GM12878 (cell line): Measurements from ENCODE around the gene COL4A5. TPM values are rescaled to one million over a fixed set of nuclear protein-coding genes. Genes with fewer than 3 reads are reported as not detected.

Source experiments
- ATAC-seq: fragments of 200-7000 bp; cut with Tn5 transposase; 3 replicates; pipeline ENCODE4 v1.9.1; 2020; ENCODE audit warnings: mild to moderate bottlenecking, moderate library complexity
- BruUV-seq: library from RNA; stranded (reverse); fragments of 400-500 nt; replicated peaks from 2 replicates; lab custom pipeline; 2021; lab: Mats Ljungman, UMichigan
- CTCF ChIA-PET: fragments of 300-600 bp; sonication (Branson Sonifier 250); formaldehyde crosslinking; extraction: SDS; loops from one replicate; lab custom pipeline; 2021; ENCODE audit warnings: inconsistent platforms; lab: Yijun Ruan, JAX
- POLR2A ChIA-PET: fragments of 350-600 bp; formaldehyde crosslinking; extraction: SDS; loops from one replicate; lab custom pipeline; 2021; ENCODE audit warnings: inconsistent platforms; lab: Charles Lee
- RAD21 ChIA-PET: fragments of 300-600 bp; sonication (Branson Sonifier 250); formaldehyde crosslinking; loops from one replicate; lab custom pipeline; 2023; ENCODE audit warnings: antibody characterized with exemption; ENCODE audit not compliant: unreplicated experiment; lab: Charles Lee
- SMC1A ChIA-PET: fragments of 300-600 bp; sonication (Branson Sonifier 250); formaldehyde crosslinking; loops from one replicate; lab custom pipeline; 2023; ENCODE audit not compliant: unreplicated experiment, uncharacterized antibody; lab: Charles Lee
- DNase-seq: peaks from one replicate; pipeline ENCODE4 v3.0.0-alpha.2; 2011; ENCODE audit warnings: low read depth, low spot score
- FAIRE-seq: peaks from 3 replicates; lab custom pipeline; 2011; peaks lifted over from hg19 to GRCh38; lab: Jason Lieb, UNC
- H2AFZ ChIP-seq: 2 replicates; pipeline ENCODE4 v1.6.0; 2011; ENCODE audit warnings: low read depth, low read length, control low read depth; ENCODE audit not compliant: control insufficient read depth
- H3K27ac ChIP-seq: 2 replicates; pipeline ENCODE4 v1.5.1; 2011; ENCODE audit warnings: control low read depth; ENCODE audit not compliant: control insufficient read depth, insufficient read depth
- H3K27me3 ChIP-seq, 2 experiments: replicated peaks in 1 of 2; 2 replicates each; pipeline versions ENCODE4 v1.6.0 to v1.6.1; 2011; ENCODE audit warnings: low read length in 1 of 2; ENCODE audit not compliant: control insufficient read depth in 2 of 2, insufficient read depth in 2 of 2
- H3K36me3 ChIP-seq, 2 experiments: 2 replicates each; pipeline ENCODE4 v1.5.1; 2011; ENCODE audit warnings: low read length in 1 of 2; ENCODE audit not compliant: control insufficient read depth in 2 of 2, insufficient read depth in 2 of 2
- H3K4me1 ChIP-seq: 2 replicates; pipeline ENCODE4 v1.6.1; 2011; ENCODE audit warnings: mild to moderate bottlenecking, low read length, moderate library complexity, mixed read lengths; ENCODE audit not compliant: control insufficient read depth, insufficient read depth
- H3K4me2 ChIP-seq: 2 replicates; pipeline ENCODE4 v1.6.0; 2011; ENCODE audit warnings: control low read depth; ENCODE audit not compliant: control insufficient read depth, insufficient read depth
- H3K4me3 ChIP-seq: fragments of 200-600 bp; sonication (generic); 2 replicates; pipeline ENCODE4 v1.5.1; 2016
- H3K79me2 ChIP-seq: 2 replicates; pipeline ENCODE4 v1.6.0; 2011; ENCODE audit warnings: low read length; ENCODE audit not compliant: control insufficient read depth, insufficient read depth
- H3K9ac ChIP-seq: 2 replicates; pipeline ENCODE4 v1.8.0; 2011; ENCODE audit warnings: low read length, control low read depth, mixed read lengths; ENCODE audit not compliant: control insufficient read depth, insufficient read depth
- H3K9me3 ChIP-seq: replicated peaks from 3 replicates; pipeline ENCODE4 v1.5.1; 2011; ENCODE audit warnings: mild to moderate bottlenecking, low read length; ENCODE audit not compliant: control insufficient read depth, insufficient read depth
- H4K20me1 ChIP-seq: 2 replicates; pipeline ENCODE4 v1.6.0; 2011; ENCODE audit not compliant: control insufficient read depth, insufficient read depth
- ATF2 ChIP-seq: IDR thresholded peaks from 2 replicates; pipeline ENCODE4 v1.6.1; 2012; ENCODE audit warnings: low read length, inconsistent platforms
- BCL3 ChIP-seq: IDR thresholded peaks from 2 replicates; pipeline ENCODE4 v1.6.1; 2011; ENCODE audit warnings: borderline replicate concordance, low read depth, mild to moderate bottlenecking, moderate library complexity, low read length; ENCODE audit not compliant: insufficient read depth, poor library complexity, severe bottlenecking
- EGR1 ChIP-seq, 2 experiments: IDR thresholded peaks; 1 replicate in 1 of 2; 2 replicates in 1 of 2; pipeline ENCODE4 v1.6.1; 2011 to 2012; ENCODE audit warnings: low read depth in 2 of 2, low read length in 2 of 2, borderline replicate concordance in 1 of 2, mild to moderate bottlenecking in 1 of 2, moderate library complexity in 1 of 2
- RAD21 ChIP-seq: IDR thresholded peaks from 2 replicates; pipeline ENCODE4 v1.6.1; 2011; ENCODE audit warnings: mild to moderate bottlenecking, low read depth, low read length, moderate library complexity; ENCODE audit not compliant: insufficient read depth
- WGBS: methylation state at CpG from one replicate; pipeline ENCODE4 v1.1.6; 2016; ENCODE audit warnings: low lambda C conversion rate; ENCODE audit not compliant: insufficient replicate concordance, insufficient coverage; ENCODE audit errors: missing lambda C conversion rate; 5-methylcytosine and 5-hydroxymethylcytosine counted together
- in situ Hi-C: fragments of 300-500 bp; cut with MboI; formaldehyde crosslinking; loops from 9 replicates; pipeline ENCODE4 v1.14.3; 2018; ENCODE audit warnings: mixed read lengths
- intact Hi-C: fragments of 100-400 bp; cut with micrococcal nuclease; formaldehyde crosslinking; loops from one replicate; pipeline ENCODE4 v1.14.2; 2022; ENCODE audit not compliant: unreplicated experiment
- polyA plus RNA-seq, 11 experiments: library from polyadenylated mRNA; depleted of rRNA in 4 of 11; unstranded in 6 of 11; stranded (reverse) in 5 of 11; fragments of >200 nt; fragmentation: Nextera tagmentation in 4 of 11; fragmentation: Illumina TruSeq in 1 of 11; extraction: Ambion mirVana in 4 of 11; extraction: Trizol in 1 of 11; gene quantifications; 1 replicate in 1 of 11; 2 replicates in 10 of 11; pipeline versions ENCODE4 v1.2.1 to v1.2.3, GENCODE V29; 2011 to 2016; ENCODE audit warnings: inconsistent platforms in 2 of 11, missing spikeins in 2 of 11, low read depth in 1 of 11
- total RNA-seq, 4 experiments: library from RNA; depleted of rRNA in 3 of 4; stranded (reverse); fragments of >200 nt in 3 of 4; fragmentation: Illumina TruSeq in 1 of 4; extraction: Trizol in 1 of 4; gene quantifications; 2 replicates each; pipeline versions ENCODE4 v1.2.1 to v1.2.3, GENCODE V29; 2013 to 2021

The COL4A5 gene
- total and polyA plus RNA-seq, 10 of the 15 experiments (the other 5 are each of a cell fraction or from before 2014, with no cell fraction given): 0.13 to 2.8 (median 0.38) TPM; not detected in 1

GRCh38 chrX:108734426-108734825, 294.8 kb downstream of the COL4A5 start (continued):
- TF ChIP-seq EGR1 (IDR thresholded peaks at IDR 0.05; ENCODE audit: borderline replicate concordance in 1 of 2, low read depth in 2 of 2, low read length in 2 of 2) (no peak), ATF2 (no peak)

GRCh38 chrX:108735091-108735678, 295.5 kb downstream of the COL4A5 start:
- BruUV-seq: no TSS peak
- H3K9me3 ChIP-seq: no peaks in the 10 kb centered on the region; the same call in 2 of the 3 replicates
- SMC1A ChIA-PET: no interaction called here
- WGBS: 56% methylated on average over 34 of the region's 36 CpGs
- H2AFZ ChIP-seq: no peak overlapping the region
- POLR2A ChIA-PET: no interaction called here
- intact Hi-C loops (no loop called here), in situ Hi-C loops (no loop called here)
- no peaks in the 10 kb centered on the region for H3K4me1 ChIP-seq
- H3K79me2 ChIP-seq: no peaks in the 10 kb centered on the region
- CTCF ChIA-PET: no interaction called here
- no peaks in the 10 kb centered on the region for H3K36me3 ChIP-seq
- no peak overlapping the region for H3K4me3 ChIP-seq
- DNase-seq: no peak
- RAD21 ChIA-PET: no interaction called here
- no peak for TF ChIP-seq BCL3
- TF ChIP-seq RAD21: peak; percentile 21; the same call in 1 of the 2 replicates
- TF ChIP-seq, all 136 proteins: peak for 1
- peaks cover 2 to 3% of the 10 kb centered on the region in 2 experiments; a peak in 3 of 4 replicates for H3K27me3 ChIP-seq
- no peaks in the 10 kb centered on the region for H4K20me1 ChIP-seq
- no peak overlapping the region for H3K27ac ChIP-seq
- ATAC-seq (no peak), FAIRE-seq (no peak)
- no peak overlapping the region for H3K4me2 ChIP-seq
- no peak overlapping the region for H3K9ac ChIP-seq
